ENCODE measurements around the gene KRTAP19-6.
"Not testable (repeated sequence)": the region's sequence is repeated elsewhere in the genome, so short reads cannot be mapped to it uniquely, and the experiment has no call there.

Gene KRTAP19-6, protein sequence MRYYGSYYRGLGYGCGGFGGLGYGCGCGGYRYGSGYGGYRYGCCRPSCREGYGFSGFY

GRCh38 chr21:30541764-30542163 is at the start of gene KRTAP19-6:
TSS of gene KRTAP19-6 (minus strand) at chr21:30541864. CDS start at chr21:30541833, 31 bp downstream.
- no peak for FAIRE-seq
- no peak for DNase-seq (ENCODE audit: low spot score)

DNA sequence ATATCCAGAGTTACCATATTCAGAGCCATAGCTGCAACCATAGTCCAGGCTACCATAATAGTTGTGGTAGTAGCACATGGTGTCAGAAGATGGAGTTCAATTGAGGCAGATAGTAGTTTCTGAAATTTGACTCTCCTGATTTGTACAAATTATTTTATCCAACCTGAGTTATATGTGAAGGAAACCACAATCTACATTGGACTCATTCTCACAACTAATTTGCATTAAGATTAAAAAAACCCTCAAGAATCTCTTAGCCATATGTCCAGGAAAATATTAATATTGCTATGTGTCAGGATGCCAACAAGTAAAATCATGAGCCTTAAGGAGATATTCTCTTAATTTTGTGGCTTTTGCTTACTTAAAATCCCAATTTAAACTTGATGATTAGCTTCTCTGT is 48.6 kb upstream of the KRTAP19-6 start, which contains the start of gene KRTAP22-2:
TSS of gene KRTAP22-2 (minus strand) at position 101 of the 400 bp plus-strand sequence.
- FAIRE-seq, result no peak

DNA sequence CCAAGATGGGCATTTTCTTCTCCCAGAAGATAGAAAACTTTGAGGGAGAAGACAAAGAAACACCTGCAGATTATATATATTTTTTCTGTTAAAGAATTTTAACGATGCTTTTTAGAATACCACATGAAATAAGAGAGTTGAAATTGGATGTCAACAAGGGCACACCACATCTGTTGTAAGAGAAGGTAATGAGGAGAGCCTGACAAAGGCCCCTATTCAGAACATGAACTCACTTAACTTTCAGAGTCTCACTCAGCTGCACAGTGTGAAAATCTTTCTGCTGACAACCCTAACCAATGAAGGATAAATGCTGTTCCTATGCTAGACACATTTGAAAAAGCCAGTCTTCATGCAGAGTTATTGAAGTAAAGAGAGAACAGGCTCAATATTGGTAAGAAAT is 41.2 kb upstream of the KRTAP19-6 start:
- DNase-seq (ENCODE audit: low spot score) (no peak), FAIRE-seq (no peak)

More for the DNA sequence above, 48.6 kb upstream of the KRTAP19-6 start, which contains the start of gene KRTAP22-2:
- no peak for DNase-seq (ENCODE audit: low spot score)

DNA sequence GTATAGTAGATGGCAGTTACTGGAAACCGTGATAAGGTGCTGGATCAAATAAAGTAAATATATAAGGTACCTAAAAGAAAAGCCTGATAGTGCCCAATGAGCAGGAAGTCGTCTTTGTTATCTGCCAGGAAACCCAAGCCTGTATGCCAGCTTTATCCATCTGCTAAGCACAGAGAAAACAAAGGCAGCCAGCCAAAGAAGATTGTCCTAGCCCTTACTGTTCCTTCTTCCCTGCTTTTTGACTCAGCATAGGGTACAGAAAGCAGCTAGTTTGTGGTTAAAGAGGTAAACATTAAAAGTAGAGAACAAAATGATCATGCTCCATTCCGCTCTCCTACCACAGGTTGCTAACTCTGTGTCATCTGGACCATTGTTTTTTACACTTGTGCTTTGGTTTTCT is 38.5 kb upstream of the KRTAP19-6 start:
- DNase-seq (ENCODE audit: low spot score), result no peak
- no peak for FAIRE-seq

GRCh38 chr21:30579346-30579745 is 37.7 kb upstream of the KRTAP19-6 start:
- DNase-seq (ENCODE audit: low spot score), result no peak
- FAIRE-seq, result no peak

DNA sequence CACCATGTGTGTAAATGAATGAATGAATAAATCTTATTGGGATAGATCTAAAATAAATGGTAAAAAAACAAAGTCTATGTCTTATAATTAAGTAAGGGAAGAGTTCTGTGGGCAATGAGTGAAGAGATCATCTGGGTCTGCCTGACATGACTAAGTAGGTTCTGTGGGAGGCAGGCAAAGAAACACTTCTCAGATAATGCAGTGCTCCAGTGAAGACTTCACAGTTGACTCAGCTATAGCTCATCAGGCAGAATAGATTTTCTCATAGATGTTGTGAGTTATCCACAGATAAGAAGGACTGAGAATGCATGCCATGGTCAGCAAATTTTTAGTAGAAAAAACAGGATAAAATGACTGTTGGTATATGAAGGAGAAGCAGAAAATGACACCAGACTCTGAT is 36.1 kb upstream of the KRTAP19-6 start:
- no peak for DNase-seq (ENCODE audit: low spot score)

GRCh38 chr21:30567617-30568016 is 26.0 kb upstream of the KRTAP19-6 start:
- FAIRE-seq (no peak), DNase-seq (ENCODE audit: low spot score) (no peak)

More for the DNA sequence above, 36.1 kb upstream of the KRTAP19-6 start:
- no peak for FAIRE-seq

GRCh38 chr21:30563630-30564029 is 22.0 kb upstream of the KRTAP19-6 start:
- DNase-seq (ENCODE audit: low spot score) (no peak), FAIRE-seq (no peak)

DNA sequence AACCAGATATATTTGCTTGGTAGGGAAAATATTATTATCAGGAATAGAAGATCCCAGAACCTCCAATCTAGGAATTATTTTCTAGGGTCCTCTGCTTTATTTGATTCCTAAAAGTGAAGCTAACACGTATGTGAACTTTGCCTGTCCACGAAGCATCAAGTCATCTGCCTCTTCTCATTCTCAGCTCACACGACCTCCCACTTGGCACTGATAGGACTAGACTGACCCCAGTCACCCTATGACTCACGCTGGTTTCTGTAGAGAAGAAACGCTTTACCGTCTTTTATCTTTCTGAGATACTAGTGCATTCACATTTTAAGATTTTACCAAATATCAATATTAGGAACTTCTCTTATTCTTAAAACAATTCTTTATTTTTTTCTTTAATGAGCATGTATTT is 21.4 kb upstream of the KRTAP19-6 start:
- FAIRE-seq (no peak), DNase-seq (ENCODE audit: low spot score) (no peak)

DNA sequence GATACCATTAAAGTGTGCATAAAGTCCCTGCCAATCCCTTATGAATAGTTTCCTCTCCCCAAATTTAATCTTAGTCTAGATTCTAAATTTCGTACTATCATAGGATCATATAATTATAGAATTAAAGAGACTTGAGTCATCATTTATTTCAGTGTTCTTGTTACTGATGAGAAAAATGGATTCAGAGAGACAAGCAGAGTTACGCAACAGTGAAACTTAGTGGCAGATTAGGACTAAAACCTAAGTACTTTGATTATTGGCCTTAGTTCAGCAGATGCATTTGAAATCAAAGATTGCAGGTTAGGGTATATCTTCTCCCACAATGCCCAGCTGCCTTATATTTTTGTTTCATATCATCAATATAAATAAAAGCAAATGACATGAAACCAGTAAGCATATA is 20.3 kb upstream of the KRTAP19-6 start:
- no peak for FAIRE-seq
- no peak for DNase-seq (ENCODE audit: low spot score)

- no peak for FAIRE-seq
- no peak for DNase-seq (ENCODE audit: low spot score)
These were observed 19.7 kb upstream of the KRTAP19-6 start, which contains the start of gene KRTAP19-7 for GRCh38 chr21:30561264-30561895. TSS of gene KRTAP19-7 (minus strand) at chr21:30561314. CDS start at chr21:30561289, 25 bp downstream.

- no peak for DNase-seq (ENCODE audit: low spot score)
- FAIRE-seq, result no peak
These were observed 13.4 kb upstream of the KRTAP19-6 start for GRCh38 chr21:30555095-30555494.

GRCh38 chr21:30552782-30553181 is 11.1 kb upstream of the KRTAP19-6 start:
- no peak for FAIRE-seq

DNA sequence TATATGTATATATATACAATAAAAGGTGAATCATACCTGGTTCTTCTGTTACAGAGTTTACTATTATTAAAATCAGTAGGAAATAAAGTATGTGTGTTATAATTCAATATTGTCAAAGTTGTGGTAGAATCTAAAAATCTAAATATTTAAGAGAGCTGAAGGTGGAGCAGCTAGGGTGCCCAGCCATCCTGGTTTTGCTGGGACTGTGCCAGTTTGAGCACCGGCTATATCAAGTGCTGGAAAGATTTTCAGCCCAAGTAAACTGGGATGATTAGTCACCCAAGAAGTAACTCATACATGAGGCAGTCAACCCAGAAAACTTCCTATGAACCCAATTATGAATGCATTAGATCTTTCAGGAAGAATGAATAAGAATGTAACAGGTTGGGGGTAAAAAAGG is 22.8 kb downstream of the KRTAP19-6 start:
- no peak for DNase-seq (ENCODE audit: low spot score)
- no peak for FAIRE-seq

More at GRCh38 chr21:30552782-30553181, 11.1 kb upstream of the KRTAP19-6 start:
- no peak for DNase-seq (ENCODE audit: low spot score)

- DNase-seq (ENCODE audit: low spot score) (no peak), FAIRE-seq (no peak)
These were observed 26.0 kb downstream of the KRTAP19-6 start for GRCh38 chr21:30515681-30516080.

GRCh38 chr21:30505621-30506205 is 36.0 kb downstream of the KRTAP19-6 start:
- FAIRE-seq; DNase-seq (ENCODE audit: low spot score): not testable (repeated sequence)

- no peak for DNase-seq (ENCODE audit: low spot score)
- peak; percentile 96 for FAIRE-seq
These were observed 39.6 kb downstream of the KRTAP19-6 start, which contains the start of gene KRTAP19-5 for GRCh38 chr21:30502041-30502440. TSS of gene KRTAP19-5 (minus strand) at chr21:30502141. CDS start at chr21:30502090, 51 bp downstream.

DNA sequence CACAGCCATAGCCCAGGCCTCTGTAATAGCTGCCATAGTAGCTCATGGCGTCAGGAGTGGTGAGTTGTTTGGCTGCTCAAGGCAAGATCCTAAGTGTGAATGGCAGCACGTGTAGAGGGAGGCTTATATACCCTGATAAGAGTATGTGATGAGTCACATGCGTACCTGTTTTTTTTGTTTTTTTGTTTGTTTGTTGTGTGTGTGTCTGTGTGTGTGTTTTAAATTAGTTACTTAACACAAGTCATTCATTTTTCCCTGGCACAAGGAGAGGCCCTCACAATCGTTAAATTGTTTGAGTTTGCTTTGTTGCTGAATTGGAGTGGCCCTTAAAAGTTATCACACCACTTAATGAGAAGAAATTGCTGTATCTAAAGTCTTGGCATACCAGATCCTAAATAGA is 44.6 kb downstream of the KRTAP19-6 start, which contains the start of gene KRTAP19-4:
TSS of gene KRTAP19-4 (minus strand) at position 101 of the 400 bp plus-strand sequence. CDS start at position 46, 55 bp downstream.
- no peak for DNase-seq (ENCODE audit: low spot score)
- FAIRE-seq, result no peak

- FAIRE-seq (no peak), DNase-seq (ENCODE audit: low spot score) (no peak)
These were observed 49.7 kb downstream of the KRTAP19-6 start, which contains the start of gene KRTAP19-3 for GRCh38 chr21:30491963-30492428. TSS of gene KRTAP19-3 (minus strand) at chr21:30492013. CDS start at chr21:30491957, 56 bp downstream.

Measured in urothelium cell line (cell line).